Stimulated activated CD8-positive, alpha-beta memory T cell treated with anti-CD3 and anti-CD28 coated beads, Interleukin-4, amount 100 ng/mL, for 4 hours (primary cell): ENCODE results near the gene KCNQ5.
"Not testable (repeated sequence)": the region's sequence is repeated elsewhere in the genome, so short reads cannot be mapped to it uniquely, and the experiment has no call there.

Source experiments
- DNase-seq, 2 donors: peaks; one replicate each; pipeline ENCODE4 v3.0.0-alpha.2; 2020; ENCODE audit warnings: low read depth in 2 of 2, low spot score in 1 of 2

Gene KCNQ5

GRCh38 chr6:72947534-72947933 is 325.7 kb downstream of the KCNQ5 start:
- DNase-seq: no peak

- DNase-seq: no peak
Observed at GRCh38 chr6:72948153-72948552, 326.3 kb downstream of the KCNQ5 start.

- DNase-seq: no peak
Observed at GRCh38 chr6:72950114-72950860, 328.4 kb downstream of the KCNQ5 start.

DNA sequence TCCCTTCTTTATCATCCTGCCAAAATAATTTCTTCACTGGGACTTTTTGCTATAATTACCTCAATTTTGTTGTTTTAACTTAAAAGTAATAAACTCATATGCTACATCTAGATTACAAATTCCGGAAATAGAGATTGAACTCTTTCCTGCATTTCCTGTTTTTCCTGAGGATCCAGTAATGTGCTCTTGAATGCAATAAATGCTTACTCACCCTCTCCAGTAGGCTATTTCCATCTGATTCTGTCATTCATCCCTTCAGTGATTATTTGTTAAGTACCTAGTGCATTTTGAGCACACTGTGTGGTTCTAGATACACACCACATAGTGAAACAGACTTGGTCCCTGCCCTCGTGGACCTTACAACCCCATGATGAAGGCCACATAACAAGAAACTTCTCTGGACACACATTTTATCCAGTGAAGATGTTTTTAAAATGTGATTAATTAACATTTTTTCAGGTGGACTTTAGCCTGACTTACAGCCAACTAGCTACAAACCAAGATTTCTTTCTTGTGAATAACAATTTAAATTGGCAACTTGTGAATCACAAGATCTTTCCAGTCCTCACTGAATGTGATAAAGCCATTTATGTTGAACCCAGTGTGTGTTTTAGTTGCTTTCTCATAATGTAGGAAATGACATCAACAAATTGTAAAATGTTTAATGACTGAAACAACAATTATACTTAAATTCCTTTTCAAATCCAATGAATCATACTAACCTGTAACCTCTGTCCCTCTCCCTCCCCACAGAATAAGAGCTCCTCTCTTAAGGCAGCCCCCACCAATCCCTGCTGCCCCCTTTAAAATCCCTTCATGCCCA is 331.2 kb downstream of the KCNQ5 start:
- no peak for DNase-seq

DNA sequence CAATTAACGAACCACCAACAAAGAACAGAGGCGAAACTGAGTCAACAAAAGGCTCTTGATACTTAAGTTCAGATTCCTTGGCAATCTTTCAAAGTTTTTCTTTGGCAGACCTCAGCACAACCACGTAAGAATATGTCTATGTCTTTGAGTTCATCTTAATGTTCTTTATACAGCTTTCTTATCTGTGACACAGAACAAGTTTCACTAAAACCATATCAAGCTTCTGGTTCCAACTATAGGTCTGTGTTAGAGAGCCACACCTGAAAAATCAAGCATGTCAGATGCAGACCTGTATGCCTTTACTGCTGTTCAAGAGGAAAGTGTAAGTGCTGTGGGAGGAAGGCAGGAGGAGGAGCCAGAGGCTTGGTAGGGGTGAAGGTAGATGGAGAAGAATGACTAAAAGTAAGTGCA is 332.1 kb downstream of the KCNQ5 start:
- no peak for DNase-seq

DNA sequence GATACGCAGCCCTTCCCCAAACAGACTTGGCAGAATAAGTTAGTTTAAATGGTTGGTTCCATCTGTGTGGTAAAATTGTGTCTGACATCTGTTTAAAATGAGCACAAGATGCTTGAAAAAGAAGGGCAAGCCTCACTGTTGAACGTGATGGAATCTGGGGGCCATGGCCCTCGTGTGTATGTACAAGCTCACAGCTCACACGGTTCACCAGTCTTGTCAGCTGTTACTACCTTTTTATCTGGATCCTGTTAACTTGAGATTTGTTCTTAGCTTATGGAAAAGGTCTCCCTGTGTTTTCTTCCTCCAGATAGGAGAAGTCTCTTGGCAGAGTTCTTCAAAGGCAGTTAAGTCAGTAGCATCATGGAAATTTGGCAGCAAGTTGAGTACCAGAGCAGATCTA is 332.9 kb downstream of the KCNQ5 start:
- DNase-seq: no peak

- DNase-seq: no peak
Observed at GRCh38 chr6:72955666-72956065, 333.8 kb downstream of the KCNQ5 start.

GRCh38 chr6:72956272-72956671 is 334.4 kb downstream of the KCNQ5 start:
- no peak for DNase-seq

DNA sequence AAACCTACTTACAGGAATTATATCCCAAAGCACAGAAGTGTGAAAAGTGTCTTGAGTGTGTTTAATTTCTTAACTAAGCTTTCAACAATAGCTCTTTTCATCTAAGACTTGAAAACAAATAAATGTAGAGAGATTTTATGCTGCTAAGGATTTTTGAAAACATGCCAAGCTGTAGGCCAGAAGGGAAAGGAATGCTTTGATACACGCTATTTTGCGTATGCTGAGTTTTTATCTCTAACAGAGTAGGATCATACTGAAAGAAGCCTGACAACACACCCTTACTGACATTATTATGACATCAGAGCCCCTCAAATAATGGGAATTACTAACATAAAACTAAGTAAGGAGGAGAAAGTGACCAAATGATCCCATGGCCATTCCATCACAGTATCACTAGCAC is 338.0 kb downstream of the KCNQ5 start:
- no peak for DNase-seq

GRCh38 chr6:72963946-72964345 is 342.1 kb downstream of the KCNQ5 start:
- no peak for DNase-seq

DNA sequence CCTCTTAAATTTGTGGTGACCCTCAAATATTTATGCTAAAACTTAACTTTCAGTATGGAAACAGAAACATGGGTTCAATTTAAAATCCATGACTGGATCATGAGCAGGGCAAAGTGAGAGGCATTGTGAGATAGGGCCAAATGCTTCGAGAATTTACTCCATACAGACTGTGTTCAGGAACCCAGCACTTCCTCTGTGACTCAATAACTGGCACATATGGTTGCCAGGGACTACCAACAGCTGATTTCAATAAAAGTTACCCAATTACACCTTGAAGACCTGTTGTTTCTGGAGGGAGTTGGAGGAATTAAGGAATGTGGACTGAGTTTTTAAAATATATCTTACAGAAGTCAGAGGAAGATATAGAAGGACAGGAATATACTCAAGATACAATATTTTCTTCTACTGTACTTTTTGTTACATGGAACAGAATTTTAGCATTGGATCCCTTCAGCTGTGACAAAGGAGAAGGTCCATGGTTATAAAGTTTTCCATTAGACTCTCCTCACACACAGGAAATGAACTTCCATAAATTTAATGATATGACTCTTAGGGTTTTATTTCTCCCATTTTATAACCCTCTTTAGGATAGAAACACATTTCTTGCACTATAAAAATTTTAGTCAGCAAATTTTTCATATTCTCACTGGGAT is 344.9 kb downstream of the KCNQ5 start:
- no peak for DNase-seq

DNA sequence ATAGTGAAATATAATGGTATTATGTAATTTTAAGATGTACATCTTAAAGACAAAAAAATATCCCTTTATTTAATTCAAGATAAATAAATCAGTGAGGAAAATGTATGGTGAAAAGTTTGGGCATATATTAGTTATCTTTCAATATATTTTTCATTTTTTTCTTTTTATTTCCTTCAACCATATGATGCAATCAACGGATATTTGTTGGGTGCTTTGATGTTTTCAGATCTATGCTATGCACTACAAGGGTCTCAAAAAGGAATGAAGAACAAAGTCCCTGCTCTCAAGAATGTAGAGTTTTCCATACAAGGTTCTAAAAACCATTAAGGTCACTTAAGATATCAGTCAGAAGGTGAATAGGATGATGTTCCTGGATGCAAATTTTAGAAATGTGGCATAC is 345.5 kb downstream of the KCNQ5 start:
- DNase-seq: no peak

DNA sequence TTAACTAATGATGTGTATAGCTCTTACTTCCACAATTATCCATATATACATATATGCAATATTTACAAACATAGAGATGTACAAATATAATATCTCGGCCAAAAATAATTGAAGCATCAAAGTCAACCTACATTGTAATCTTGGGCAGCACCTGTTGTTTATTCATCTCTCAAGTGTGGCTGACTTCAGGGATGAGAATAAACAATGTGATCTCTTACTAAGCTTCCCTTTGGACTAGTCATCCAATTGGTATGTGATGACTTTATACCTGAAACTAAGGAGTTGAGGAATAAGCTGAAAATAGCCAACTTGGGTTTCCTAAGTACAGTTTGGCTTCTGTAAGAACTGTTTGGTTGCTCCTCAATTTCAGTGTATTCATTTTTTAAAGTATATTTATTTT is 346.8 kb downstream of the KCNQ5 start:
- no peak for DNase-seq

- DNase-seq: no peak
Observed at GRCh38 chr6:72969666-72970065, 347.8 kb downstream of the KCNQ5 start.

GRCh38 chr6:72972579-72972978 is 350.7 kb downstream of the KCNQ5 start:
- no peak for DNase-seq

- no peak for DNase-seq
Observed at GRCh38 chr6:72974276-72974675, 352.4 kb downstream of the KCNQ5 start.

- no peak for DNase-seq
Observed at GRCh38 chr6:72975352-72975752, 353.5 kb downstream of the KCNQ5 start.

DNA sequence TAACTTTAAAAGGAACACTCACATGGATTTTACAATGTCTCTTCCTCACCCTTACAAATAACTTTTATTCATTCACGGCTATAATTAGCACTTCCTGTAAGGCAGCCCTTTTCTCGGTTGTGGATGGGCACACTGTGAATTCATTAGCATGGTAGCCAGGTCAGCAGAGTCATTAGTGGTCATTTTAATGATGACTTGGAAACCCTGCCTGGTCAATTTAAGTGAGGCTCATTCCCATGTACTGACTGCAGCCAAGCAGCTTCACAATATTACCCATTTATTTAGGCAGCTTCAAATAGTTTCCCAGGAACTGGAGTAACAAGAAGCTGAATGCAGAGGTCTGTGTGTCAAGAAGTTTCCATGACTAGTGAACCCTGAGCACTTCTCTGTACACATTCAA is 354.6 kb downstream of the KCNQ5 start:
- DNase-seq: no peak

DNA sequence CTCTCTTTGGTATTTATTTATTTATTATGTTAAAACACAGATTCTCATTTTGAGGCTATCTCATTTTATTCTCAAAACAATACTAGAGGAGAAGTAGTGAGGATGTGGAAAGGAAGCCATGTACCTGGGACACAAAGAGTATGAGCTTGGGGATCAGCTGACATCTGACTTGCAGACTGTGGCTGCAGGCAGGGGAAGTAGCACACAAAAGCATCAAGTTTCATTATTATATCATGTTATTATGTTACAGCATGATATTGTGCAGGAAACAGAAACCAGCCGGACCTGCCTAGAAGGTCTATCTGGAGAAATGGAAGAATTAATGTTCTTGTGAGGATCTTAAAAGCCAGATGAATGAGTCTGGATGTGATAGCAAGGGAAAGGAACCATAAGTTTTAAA is 355.2 kb downstream of the KCNQ5 start:
- no peak for DNase-seq

GRCh38 chr6:72978808-72979207 is 356.9 kb downstream of the KCNQ5 start:
- not testable (repeated sequence) for DNase-seq

GRCh38 chr6:72984189-72984831 is 362.4 kb downstream of the KCNQ5 start:
- DNase-seq: not testable (repeated sequence)
